ENCODE measurements around the gene ITSN2. TPM values are rescaled to one million over a fixed set of nuclear protein-coding genes. Genes with fewer than 3 reads are reported as not detected.

The ITSN2 gene
- polyA plus RNA-seq, 1 donor from 2014 or later, result 127 TPM

DNA sequence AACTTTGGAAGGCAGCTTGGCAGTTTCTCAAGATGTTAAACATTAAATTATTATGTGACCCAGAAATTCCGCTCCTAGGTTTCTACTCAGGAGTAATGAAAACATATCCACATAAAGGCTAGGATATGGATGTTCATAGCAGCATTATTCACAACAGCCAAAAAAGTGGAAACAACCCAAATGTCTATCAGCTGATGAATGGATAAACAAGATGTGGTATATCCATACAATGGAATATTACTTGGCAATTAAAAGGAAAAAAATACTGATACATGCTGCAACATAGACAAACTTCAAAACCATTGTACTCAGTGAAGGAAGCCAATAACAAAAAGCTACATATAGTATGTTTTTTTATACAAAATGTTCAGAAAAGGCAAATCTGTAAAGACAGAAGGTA, 197.8 kb downstream of the ITSN2 start:
- peaks cover 5 to 10% (median 5%) of the 10 kb centered on the region in 3 donors for H3K4me1 Mint-ChIP-seq
- H3K4me3 Mint-ChIP-seq, result no peak overlapping the region
- H3K9me3 Mint-ChIP-seq, result peaks cover 0 to 4% (median 2%) of the 10 kb centered on the region in 3 donors
- H3K27me3 Mint-ChIP-seq, result no peaks in the 10 kb centered on the region
- H3K36me3 Mint-ChIP-seq, result peaks cover 6% of the 10 kb centered on the region
- no peak overlapping the region for H3K27ac Mint-ChIP-seq

DNA sequence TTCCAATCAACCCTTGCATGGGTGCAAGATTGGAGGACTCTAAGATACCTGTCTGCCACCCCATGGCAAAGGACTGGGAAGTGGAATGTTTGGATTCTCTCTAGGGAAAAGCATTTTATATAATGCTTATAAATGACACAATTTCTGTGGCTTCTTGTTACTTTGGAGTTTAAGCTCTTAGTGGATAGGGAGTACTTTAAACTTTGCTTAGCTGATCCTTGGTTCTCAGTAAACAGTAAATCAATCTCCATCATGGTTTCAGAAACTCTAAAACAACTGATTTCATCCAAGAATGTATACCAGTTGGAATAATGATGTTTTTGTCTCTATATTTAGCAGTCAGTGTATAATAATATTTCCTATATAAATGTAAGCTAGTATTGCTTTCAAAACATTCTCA, 199.6 kb downstream of the ITSN2 start:
- Mint-ChIP-seq H3K27me3 (no peaks in the 10 kb centered on the region), H3K4me3 (no peak overlapping the region), H3K4me1 (peaks cover 5 to 10% (median 5%) of the 10 kb centered on the region in 3 donors), H3K27ac (no peak overlapping the region), H3K9me3 (peaks cover 0 to 4% (median 2%) of the 10 kb centered on the region in 3 donors), H3K36me3 (peaks cover 16% of the 10 kb centered on the region)

DNA sequence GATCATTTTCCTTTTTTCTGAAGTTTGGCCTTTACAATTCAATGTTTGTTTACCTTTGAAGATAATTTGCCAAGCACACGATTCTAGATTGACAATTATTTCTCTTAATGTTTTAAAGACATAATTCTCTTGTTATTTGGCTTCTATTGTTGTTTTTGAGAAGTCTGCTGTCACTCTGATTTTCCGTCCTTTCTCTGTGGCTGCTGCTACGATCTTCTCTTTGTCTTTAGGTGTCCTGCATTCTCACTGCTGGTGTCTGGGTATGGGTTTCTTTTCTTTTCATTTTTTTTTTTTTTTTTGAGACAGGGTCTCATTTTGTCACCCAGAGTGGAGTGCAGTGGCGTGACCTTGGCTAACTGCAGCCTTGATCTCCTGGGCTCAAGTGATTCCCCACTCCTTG, 200.6 kb downstream of the ITSN2 start:
- no peak overlapping the region for H3K27ac Mint-ChIP-seq
- H3K4me1 Mint-ChIP-seq, result peaks cover 3 to 8% (median 3%) of the 10 kb centered on the region in 3 donors
- H3K4me3 Mint-ChIP-seq, result no peak overlapping the region
- H3K27me3 Mint-ChIP-seq, result no peaks in the 10 kb centered on the region
- peaks cover 0 to 4% (median 2%) of the 10 kb centered on the region in 3 donors for H3K9me3 Mint-ChIP-seq
- peaks cover 16% of the 10 kb centered on the region for H3K36me3 Mint-ChIP-seq

DNA sequence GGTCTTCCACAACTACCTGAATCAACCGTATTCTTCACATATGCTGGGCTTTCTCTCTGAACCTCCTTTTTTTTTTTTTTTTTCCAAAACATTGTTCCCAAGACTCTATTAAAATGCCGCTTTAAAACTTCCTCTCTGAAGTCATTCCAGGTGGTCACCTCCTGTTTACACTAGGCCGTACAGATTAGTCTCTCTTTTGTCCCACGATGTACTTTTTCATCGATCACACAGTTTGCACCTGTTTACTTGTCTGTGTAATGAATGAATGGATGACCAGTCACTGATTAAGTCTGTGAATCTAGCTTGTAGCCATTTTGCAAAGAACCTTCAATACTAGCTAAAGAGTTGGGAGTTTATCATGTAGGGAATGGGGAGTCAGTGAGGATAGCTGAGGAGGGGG, 202.2 kb downstream of the ITSN2 start:
- no peak overlapping the region for H3K27ac Mint-ChIP-seq
- H3K9me3 Mint-ChIP-seq, result peaks cover 0 to 4% (median 2%) of the 10 kb centered on the region in 3 donors
- no peaks in the 10 kb centered on the region for H3K4me1 Mint-ChIP-seq
- no peak overlapping the region for H3K4me3 Mint-ChIP-seq
- H3K36me3 Mint-ChIP-seq, result peaks cover 19% of the 10 kb centered on the region
- H3K27me3 Mint-ChIP-seq, result no peaks in the 10 kb centered on the region

DNA sequence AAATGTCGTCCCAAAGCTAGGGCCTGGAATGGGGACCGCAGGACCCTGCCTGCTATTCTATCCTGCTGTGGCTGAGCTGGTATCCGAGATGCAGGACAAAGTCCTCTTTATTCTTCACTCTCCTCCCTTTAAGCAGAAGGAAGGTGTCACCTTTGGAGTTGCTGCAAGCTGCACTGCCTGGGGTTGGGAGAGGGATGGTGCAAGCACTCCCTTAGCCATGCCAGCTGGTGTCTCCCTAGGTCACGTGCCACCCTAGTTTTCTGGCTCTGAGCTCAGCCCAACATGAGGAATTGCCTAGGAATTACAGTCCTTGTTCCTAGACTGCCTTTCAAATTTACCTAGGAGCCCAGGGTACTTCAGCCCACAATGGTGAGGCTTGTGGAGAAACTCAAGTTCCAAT, 206.9 kb downstream of the ITSN2 start:
- H3K27ac Mint-ChIP-seq, result no peak overlapping the region
- no peaks in the 10 kb centered on the region for H3K4me1 Mint-ChIP-seq
- H3K4me3 Mint-ChIP-seq, result no peak overlapping the region
- peaks cover 30% of the 10 kb centered on the region for H3K36me3 Mint-ChIP-seq
- H3K27me3 Mint-ChIP-seq, result no peaks in the 10 kb centered on the region
- H3K9me3 Mint-ChIP-seq, result peaks cover 3 to 6% (median 5%) of the 10 kb centered on the region in 3 donors

Other genes starting within 250 kb of the ITSN2 start
- gene PFN4, start 237.2 kb downstream of the ITSN2 start, polyA plus RNA-seq, result not detected
- gene FAM228B, start 237.1 kb downstream of the ITSN2 start, polyA plus RNA-seq, result 12.1 TPM
- gene FAM228A, start 185.5 kb downstream of the ITSN2 start, polyA plus RNA-seq, result not detected
- 8.7 TPM for gene NCOA1, start 130.7 kb upstream of the ITSN2 start, polyA plus RNA-seq